DOHH2 (cell line): ENCODE data around the gene PACS2.

Experiments used
- EZH2phosphoT487 ChIP-seq: fragments of 200-600 bp; sonication (generic); IDR thresholded peaks from 2 replicates; pipeline ENCODE4 v1.6.1; 2017; ENCODE audit warnings: borderline replicate concordance, mild to moderate bottlenecking, antibody characterized with exemption, low read length, moderate library complexity, mixed read lengths
- TF ChIP-seq, protein P1 (sequence below): fragments of 200-600 bp; sonication (generic); IDR thresholded peaks from one replicate; pipeline ENCODE4 v1.5.1; 2014; ENCODE audit warnings: antibody characterized with exemption, mild to moderate bottlenecking, low read depth, low read length; ENCODE audit not compliant: poor library complexity, severe bottlenecking

GRCh38 chr14:105358140-105358846 is 43.7 kb downstream of the PACS2 start:
- TF ChIP-seq, protein P1, sequence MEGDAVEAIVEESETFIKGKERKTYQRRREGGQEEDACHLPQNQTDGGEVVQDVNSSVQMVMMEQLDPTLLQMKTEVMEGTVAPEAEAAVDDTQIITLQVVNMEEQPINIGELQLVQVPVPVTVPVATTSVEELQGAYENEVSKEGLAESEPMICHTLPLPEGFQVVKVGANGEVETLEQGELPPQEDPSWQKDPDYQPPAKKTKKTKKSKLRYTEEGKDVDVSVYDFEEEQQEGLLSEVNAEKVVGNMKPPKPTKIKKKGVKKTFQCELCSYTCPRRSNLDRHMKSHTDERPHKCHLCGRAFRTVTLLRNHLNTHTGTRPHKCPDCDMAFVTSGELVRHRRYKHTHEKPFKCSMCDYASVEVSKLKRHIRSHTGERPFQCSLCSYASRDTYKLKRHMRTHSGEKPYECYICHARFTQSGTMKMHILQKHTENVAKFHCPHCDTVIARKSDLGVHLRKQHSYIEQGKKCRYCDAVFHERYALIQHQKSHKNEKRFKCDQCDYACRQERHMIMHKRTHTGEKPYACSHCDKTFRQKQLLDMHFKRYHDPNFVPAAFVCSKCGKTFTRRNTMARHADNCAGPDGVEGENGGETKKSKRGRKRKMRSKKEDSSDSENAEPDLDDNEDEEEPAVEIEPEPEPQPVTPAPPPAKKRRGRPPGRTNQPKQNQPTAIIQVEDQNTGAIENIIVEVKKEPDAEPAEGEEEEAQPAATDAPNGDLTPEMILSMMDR = no peak
- TF ChIP-seq EZH2phosphoT487 = no peak
